Suprapubic skin (tissue), 4 donors: ENCODE measurements around the gene KRT9.

ENCODE experiments used
- CTCF ChIP-seq, 2 donors: fragments of 200-600 bp in 1 of 2; fragments of 450-650 bp in 1 of 2; sonication (generic) in 1 of 2; IDR thresholded peaks; one replicate each; pipeline ENCODE4 v1.5.1; 2016 to 2019; ENCODE audit warnings: antibody characterized with exemption in 2 of 2, mild to moderate bottlenecking in 1 of 2, moderate library complexity in 1 of 2
- POLR2A ChIP-seq, 2 donors: fragments of 450-650 bp; IDR thresholded peaks; one replicate each; pipeline ENCODE4 v1.6.1; 2017; ENCODE audit warnings: antibody characterized with exemption in 2 of 2, mild to moderate bottlenecking in 2 of 2, moderate library complexity in 2 of 2
- POLR2AphosphoS5 ChIP-seq, 3 donors: sonication (generic); formaldehyde crosslinking; IDR thresholded peaks; one replicate each; pipeline ENCODE4 v1.6.1; 2017; ENCODE audit warnings: antibody characterized with exemption in 3 of 3

- TF ChIP-seq POLR2A (IDR thresholded peaks at IDR 0.05), result no peak
- TF ChIP-seq CTCF (IDR thresholded peaks at IDR 0.05), result no peak
- TF ChIP-seq POLR2AphosphoS5 (IDR thresholded peaks at IDR 0.05), result no peak
These were observed 19.4 kb downstream of the KRT9 start for GRCh38 chr17:41552455-41552854.
